HepG2 (cell line): Measurements from ENCODE around the gene CRY1. TPM values are rescaled to one million over a fixed set of nuclear protein-coding genes. Genes with fewer than 3 reads are reported as not detected.

Source experiments
- ATAC-seq: fragments of 200-7000 bp; cut with Tn5 transposase; 3 replicates; pipeline ENCODE4 v1.9.1; 2020; ENCODE audit warnings: mild to moderate bottlenecking, moderate library complexity
- BruUV-seq: library from RNA; stranded (reverse); fragments of 400-500 nt; replicated peaks from 2 replicates; lab custom pipeline; 2021; lab: Mats Ljungman, UMichigan
- CTCF ChIA-PET: fragments of 300-600 bp; formaldehyde crosslinking; extraction: SDS; loops from one replicate; lab custom pipeline; 2021; ENCODE audit warnings: low total read pairs, inconsistent platforms, low intra/inter-chr PET ratio; lab: Yijun Ruan, JAX
- POLR2A ChIA-PET: fragments of 350-600 bp; sonication (Branson Sonifier 250); formaldehyde crosslinking; loops from one replicate; lab custom pipeline; 2020; ENCODE audit warnings: antibody characterized with exemption, inconsistent platforms; lab: Yijun Ruan, JAX
- DNase-seq: peaks from one replicate; pipeline ENCODE4 v3.0.0-alpha.2; 2015; ENCODE audit warnings: low spot score
- FAIRE-seq: peaks from 3 replicates; lab custom pipeline; 2011; peaks lifted over from hg19 to GRCh38; lab: Jason Lieb, UNC
- H2AFZ ChIP-seq: one replicate; pipeline ENCODE4 v1.6.1; 2011; ENCODE audit warnings: low read length, inconsistent platforms
- H3K27ac ChIP-seq: fragments of 300-600 bp; 3 replicates; pipeline ENCODE4 v1.8.0; 2011; ENCODE audit warnings: mixed run types, mild to moderate bottlenecking, mixed read lengths, low read length, inconsistent platforms; ENCODE audit not compliant: insufficient read depth; ENCODE audit errors: extremely low read length
- H3K27me3 ChIP-seq, 2 experiments: fragments of 200-600 bp in 1 of 2; 2 replicates in 1 of 2; 3 replicates in 1 of 2; pipeline versions ENCODE4 v1.6.0 to v1.8.0; 2011; ENCODE audit warnings: low read length in 2 of 2, mild to moderate bottlenecking in 2 of 2, moderate library complexity in 2 of 2, inconsistent platforms in 1 of 2; ENCODE audit not compliant: insufficient read depth in 2 of 2, control insufficient read depth in 1 of 2
- H3K36me3 ChIP-seq, 2 experiments: fragments of 200-600 bp in 1 of 2; replicated peaks in 1 of 2; 2 replicates in 1 of 2; 3 replicates in 1 of 2; pipeline versions ENCODE4 v1.5.1 to v1.8.0; 2011; ENCODE audit warnings: low read length in 2 of 2, inconsistent platforms in 1 of 2; ENCODE audit not compliant: insufficient read depth in 2 of 2, control insufficient read depth in 1 of 2
- H3K4me1 ChIP-seq: 2 replicates; pipeline ENCODE4 v1.5.1; 2012; ENCODE audit warnings: low read length, inconsistent platforms; ENCODE audit not compliant: insufficient read depth
- H3K4me2 ChIP-seq: 2 replicates; pipeline ENCODE4 v1.6.0; 2011; ENCODE audit warnings: low read depth, low read length, inconsistent platforms
- H3K4me3 ChIP-seq, 3 experiments: fragments of 200-600 bp in 1 of 3; sonication (generic), shearing (Covaris generic) in 1 of 3; replicated peaks in 1 of 3; 2 replicates each; pipeline ENCODE4 v1.5.1; 2011 to 2016; ENCODE audit warnings: low read length in 3 of 3, inconsistent platforms in 2 of 3, low read depth in 2 of 3, mild to moderate bottlenecking in 2 of 3, control low read depth in 1 of 3, mixed read lengths in 1 of 3; ENCODE audit not compliant: insufficient read depth in 1 of 3
- H3K79me2 ChIP-seq: one replicate; pipeline ENCODE4 v1.6.1; 2011; ENCODE audit warnings: low read length, inconsistent platforms; ENCODE audit not compliant: insufficient read depth
- H3K9ac ChIP-seq: 2 replicates; pipeline ENCODE4 v1.6.0; 2011; ENCODE audit warnings: mild to moderate bottlenecking, low read depth, low read length, inconsistent platforms; ENCODE audit not compliant: insufficient read depth
- H3K9me3 ChIP-seq: 2 replicates; pipeline ENCODE4 v1.5.1; 2012; ENCODE audit warnings: mild to moderate bottlenecking, low read length
- H4K20me1 ChIP-seq: 2 replicates; pipeline ENCODE4 v1.6.0; 2011; ENCODE audit warnings: inconsistent platforms, mild to moderate bottlenecking, low read length, moderate library complexity; ENCODE audit not compliant: insufficient read depth
- CTCF ChIP-seq: sonication (generic); formaldehyde crosslinking; IDR thresholded peaks from 2 replicates; pipeline ENCODE4 v1.5.0; 2020; ENCODE audit warnings: mild to moderate bottlenecking, missing genetic modification reagents, moderate library complexity
- EED ChIP-seq: sonication (generic); formaldehyde crosslinking; IDR thresholded peaks from 2 replicates; pipeline ENCODE4 v1.5.0; 2020; ENCODE audit warnings: mild to moderate bottlenecking, missing genetic modification reagents
- HIVEP1 ChIP-seq: sonication (generic); formaldehyde crosslinking; IDR thresholded peaks from 2 replicates; pipeline ENCODE4 v1.4.0; 2020; ENCODE audit warnings: mild to moderate bottlenecking, missing genetic modification reagents
- KDM5A ChIP-seq: fragments of 200-600 bp; sonication (generic); IDR thresholded peaks from 2 replicates; pipeline ENCODE4 v1.7.0; 2018; ENCODE audit warnings: antibody characterized with exemption, mild to moderate bottlenecking, low read length, borderline replicate concordance
- PCBP2 ChIP-seq: fragments of 200-400 bp; formaldehyde crosslinking; optimal IDR thresholded peaks from 2 replicates; pipeline ENCODE3; 2018; ENCODE audit warnings: low read length, low read depth; ENCODE audit not compliant: poor library complexity, severe bottlenecking
- REXO4 ChIP-seq: sonication (generic); formaldehyde crosslinking; IDR thresholded peaks from 2 replicates; pipeline ENCODE4 v1.8.0; 2022; ENCODE audit warnings: missing genetic modification reagents, mild to moderate bottlenecking, borderline replicate concordance
- SMC3 ChIP-seq: IDR thresholded peaks from 2 replicates; pipeline ENCODE4 v1.6.1; 2011; ENCODE audit warnings: low read length, improper control_type of control experiment
- SRSF9 ChIP-seq: fragments of 200-400 bp; formaldehyde crosslinking; IDR thresholded peaks from 2 replicates; pipeline ENCODE4 v1.6.1; 2018; ENCODE audit warnings: borderline replicate concordance, mild to moderate bottlenecking, low read depth, low read length; ENCODE audit not compliant: insufficient read depth, poor library complexity, severe bottlenecking
- STAG1 ChIP-seq: sonication (generic); formaldehyde crosslinking; IDR thresholded peaks from 2 replicates; pipeline ENCODE4 v1.4.0; 2020; ENCODE audit warnings: missing genetic modification reagents
- TP53 ChIP-seq: sonication (generic); formaldehyde crosslinking; conservative IDR thresholded peaks from 2 replicates; pipeline ENCODE4 v1.4.0; 2020; ENCODE audit warnings: missing genetic modification reagents
- ZFP82 ChIP-seq: sonication (generic); formaldehyde crosslinking; IDR thresholded peaks from 2 replicates; pipeline ENCODE4 v1.5.1; 2020; ENCODE audit warnings: mild to moderate bottlenecking, missing genetic modification reagents, borderline replicate concordance
- ZNF30 ChIP-seq: sonication (generic); formaldehyde crosslinking; IDR thresholded peaks from 2 replicates; pipeline ENCODE4 v1.5.0; 2020; ENCODE audit warnings: mild to moderate bottlenecking, missing genetic modification reagents
- ZNF350 ChIP-seq: sonication (generic); formaldehyde crosslinking; IDR thresholded peaks from 2 replicates; pipeline ENCODE4 v1.4.0; 2020; ENCODE audit warnings: mild to moderate bottlenecking, low read depth, missing genetic modification reagents, borderline replicate concordance
- ZNF7 ChIP-seq: IDR thresholded peaks from 2 replicates; pipeline ENCODE4 v1.6.1; 2016; ENCODE audit warnings: missing biosample characterization, missing genetic modification reagents
- WGBS: methylation state at CpG from one replicate; pipeline ENCODE4 v1.1.6; 2017; ENCODE audit warnings: low lambda C conversion rate; 5-methylcytosine and 5-hydroxymethylcytosine counted together
- in situ Hi-C: cut with HindIII; loops from 2 replicates; pipeline ENCODE4 v1.10.0; 2017; ENCODE audit warnings: low pct_unique_long_range_greater_than_20kb; ENCODE audit not compliant: extremely low pct_ligation_motif_present
- intact Hi-C: fragments of 100-400 bp; cut with micrococcal nuclease; formaldehyde crosslinking; loops from one replicate; pipeline ENCODE4 v1.10.0; 2022; ENCODE audit not compliant: unreplicated experiment
- polyA plus RNA-seq, 8 experiments: library from polyadenylated mRNA; depleted of rRNA in 3 of 8; stranded (reverse) in 7 of 8; unstranded in 1 of 8; fragments of >200 nt; fragmentation: Illumina TruSeq in 4 of 8; extraction: Trizol in 4 of 8; gene quantifications; 2 replicates each; pipeline versions ENCODE4 v1.2.1 to v1.2.3, GENCODE V29; 2011 to 2016; ENCODE audit warnings: low read depth in 4 of 8, missing spikeins in 1 of 8, mixed read lengths in 1 of 8; ENCODE audit not compliant: insufficient read depth in 1 of 8
- total RNA-seq, 5 experiments: library from RNA; depleted of rRNA; stranded (reverse); fragments of >200 nt; fragmentation: Illumina TruSeq; extraction: Trizol; gene quantifications; 2 replicates each; pipeline ENCODE4 v1.2.3, GENCODE V29; 2016; ENCODE audit warnings: low read depth in 1 of 5

CRY1 gene
- total and polyA plus RNA-seq, 2 of the 13 experiments (the other 11 are each of a cell fraction or from before 2014, with no cell fraction given), result 11.4 to 13.9 TPM

GRCh38 chr12:107126796-107127481, 33.6 kb upstream of the CRY1 start:
- H3K9me3 ChIP-seq, result no peaks in the 10 kb centered on the region
- intact Hi-C loops, result no loop called here
- in situ Hi-C loops, result no loop called here
- no peak overlapping the region for H3K4me3 ChIP-seq
- ChIA-PET CTCF (interaction anchor here (0.7 to 0.9 kb wide), 2 partner anchors 191 to 275 kb away, joined by 3 read pairs; a partner anchor contains a TSS), POLR2A (no interaction called here)
- no peaks in the 10 kb centered on the region for H3K79me2 ChIP-seq
- no peak overlapping the region for H3K4me2 ChIP-seq
- 14% methylated on average over 5 of the region's 5 CpGs for WGBS
- H3K4me1 ChIP-seq, result peaks cover 1% of the 10 kb centered on the region; the same call in 1 of the 2 replicates
- no peak for FAIRE-seq
- H2AFZ ChIP-seq, result no peak overlapping the region
- no peaks in the 10 kb centered on the region for H4K20me1 ChIP-seq
- TF ChIP-seq STAG1 (CRISPR knock-in tag) (peak; percentile 63), SMC3 (peak; percentile 39), CTCF (CRISPR knock-in tag) (peak; percentile 34), PCBP2 (no peak), HIVEP1 (CRISPR knock-in tag) (no peak)
- no peak for ATAC-seq
- H3K27me3 ChIP-seq, result peaks cover 0 to 5% of the 10 kb centered on the region in 2 experiments; a peak in 2 of 5 replicates
- no peak for DNase-seq
- no peaks in the 10 kb centered on the region for H3K36me3 ChIP-seq
- H3K9ac ChIP-seq, result no peak overlapping the region
- no TSS peak for BruUV-seq
- no peak overlapping the region for H3K27ac ChIP-seq

- no peaks in the 10 kb centered on the region for H3K4me1 ChIP-seq
- CTCF ChIA-PET, result no interaction called here
- no peak overlapping the region for H3K27ac ChIP-seq
- WGBS, result 2% methylated on average over 3 of the region's 3 CpGs
- no peaks in the 10 kb centered on the region for H3K79me2 ChIP-seq
- no peak overlapping the region for H2AFZ ChIP-seq
- no peak overlapping the region for H3K4me3 ChIP-seq
- in situ Hi-C loops, result no loop called here
- TF ChIP-seq TP53 (no peak), ZNF7 (CRISPR knock-in tag) (no peak), ZNF350 (CRISPR knock-in tag) (no peak), KDM5A (no peak), ZNF30 (CRISPR knock-in tag) (no peak), REXO4 (CRISPR knock-in tag) (no peak), ZFP82 (CRISPR knock-in tag) (no peak), CTCF (CRISPR knock-in tag) (no peak), SRSF9 (no peak), EED (CRISPR knock-in tag) (no peak)
- TF ChIP-seq, all 625 proteins: peak for 0
- no peak for ATAC-seq
- H3K4me2 ChIP-seq, result no peak overlapping the region
- H3K9me3 ChIP-seq, result no peaks in the 10 kb centered on the region
- DNase-seq, result no peak
- POLR2A ChIA-PET, result no interaction called here
- BruUV-seq, result no TSS peak
- H4K20me1 ChIP-seq, result no peaks in the 10 kb centered on the region
- H3K36me3 ChIP-seq, result no peaks in the 10 kb centered on the region
- H3K27me3 ChIP-seq, result peaks cover 0 to 10% of the 10 kb centered on the region in 2 experiments; a peak in 2 of 5 replicates
- no peak overlapping the region for H3K9ac ChIP-seq
- no peak for FAIRE-seq
- intact Hi-C loops, result no loop called here
Observed at GRCh38 chr12:107125833-107126232, 32.5 kb upstream of the CRY1 start.
